T-cell (primary cell): ENCODE results near the gene TMEM245. TPM values are rescaled to one million over a fixed set of nuclear protein-coding genes. Genes with fewer than 3 reads are reported as not detected.

Source experiments
- ATAC-seq, 4 experiments: fragments of 200-7000 bp in 3 of 4; fragments of 150-1000 bp in 1 of 4; cut with Tn5 transposase; replicated peaks in 1 of 4; 1 replicate in 3 of 4; 2 replicates in 1 of 4; pipeline ENCODE4 v1.10.0; 2021; ENCODE audit warnings: moderate library complexity in 3 of 4, mild to moderate bottlenecking in 2 of 4, moderate number of reproducible peaks in 1 of 4
- CTCF ChIA-PET, 2 donors: fragments of 300-600 bp; sonication (Branson Sonifier 250); formaldehyde crosslinking; loops; one replicate each; lab custom pipeline; 2022; ENCODE audit warnings: antibody characterized with exemption in 2 of 2; lab: Charles Lee
- POLR2A ChIA-PET, 2 donors: fragments of 300-600 bp; sonication (Branson Sonifier 250); formaldehyde crosslinking; loops; one replicate each; lab custom pipeline; 2022; ENCODE audit warnings: antibody characterized with exemption in 2 of 2; lab: Charles Lee
- DNase-seq, 35 experiments: peaks; one replicate each; pipeline versions ENCODE4 v3.0.0 to v3.0.0-alpha.2; 2013 to 2023
- H3K27ac ChIP-seq: one replicate; pipeline ENCODE4 v1.5.1; 2013; ENCODE audit warnings: low read length
- H3K27me3 ChIP-seq, 2 experiments: replicated peaks in 1 of 2; 1 replicate in 1 of 2; 2 replicates in 1 of 2; pipeline versions ENCODE4 v1.6.1 to v1.7.0; 2013; ENCODE audit warnings: low read length in 1 of 2, mixed read lengths in 1 of 2; ENCODE audit not compliant: control insufficient read depth in 2 of 2, insufficient read depth in 2 of 2; ENCODE audit errors: extremely low read depth in 1 of 2
- H3K36me3 ChIP-seq, 2 donors: 1 replicate in 1 of 2; 2 replicates in 1 of 2; pipeline versions ENCODE4 v1.6.1 to v1.7.0; 2013; ENCODE audit warnings: low read length in 1 of 2; ENCODE audit not compliant: control insufficient read depth in 2 of 2, insufficient read depth in 1 of 2; ENCODE audit errors: extremely low read depth in 1 of 2
- H3K4me1 ChIP-seq, 2 experiments: 1 replicate in 1 of 2; 2 replicates in 1 of 2; pipeline versions ENCODE4 v1.6.1 to v1.7.0; 2013; ENCODE audit warnings: low read length in 2 of 2, mixed read lengths in 1 of 2; ENCODE audit not compliant: insufficient read depth in 2 of 2, control insufficient read depth in 1 of 2; ENCODE audit errors: extremely low read depth in 1 of 2
- H3K4me3 ChIP-seq, 2 donors: 1 replicate in 1 of 2; 2 replicates in 1 of 2; pipeline versions ENCODE4 v1.5.1 to v1.7.0; 2013; ENCODE audit warnings: mild to moderate bottlenecking in 2 of 2, low read length in 1 of 2, moderate library complexity in 1 of 2; ENCODE audit not compliant: control insufficient read depth in 1 of 2; ENCODE audit errors: extremely low read depth in 1 of 2
- H3K9me3 ChIP-seq: 2 replicates; pipeline ENCODE4 v1.7.0; 2013
- H3K27ac Mint-ChIP-seq, 2 donors: one replicate each; pipeline ENCODE4 v1.8.0; 2020 to 2021; ENCODE audit warnings: mild to moderate bottlenecking in 2 of 2, mixed read lengths in 2 of 2
- H3K27me3 Mint-ChIP-seq, 2 donors: one replicate each; pipeline ENCODE4 v1.8.0; 2021 to 2022; ENCODE audit warnings: mixed read lengths in 2 of 2
- H3K36me3 Mint-ChIP-seq: one replicate; pipeline ENCODE4 v1.8.0; 2021; ENCODE audit warnings: mixed read lengths
- H3K4me1 Mint-ChIP-seq, 3 donors: one replicate each; pipeline ENCODE4 v1.8.0; 2020 to 2022; ENCODE audit warnings: mixed read lengths in 3 of 3, mild to moderate bottlenecking in 1 of 3
- H3K4me3 Mint-ChIP-seq, 3 donors: one replicate each; pipeline ENCODE4 v1.8.0; 2020 to 2022; ENCODE audit warnings: mild to moderate bottlenecking in 3 of 3, mixed read lengths in 3 of 3, moderate library complexity in 3 of 3
- H3K9me3 Mint-ChIP-seq, 3 donors: one replicate each; pipeline ENCODE4 v1.8.0; 2020 to 2022; ENCODE audit warnings: mixed read lengths in 3 of 3
- WGBS: methylation state at CpG from one replicate; pipeline ENCODE4 v1.1.5; 2013; ENCODE audit warnings: missing lambda C conversion rate; ENCODE audit not compliant: insufficient coverage; 5-methylcytosine and 5-hydroxymethylcytosine counted together
- total RNA-seq, 35 experiments: library from RNA in 6 of 35; stranded (reverse) in 6 of 35; fragments of 120-200 nt in 1 of 35; gene quantifications; one replicate each; pipeline versions ENCODE4 v1.2.1 to v1.2.4 and lab custom pipeline; 2013 to 2026

Gene TMEM245
- total RNA-seq, 5 donors from 2014 or later (not counting 1 experiment from before 2014, with no cell fraction given) = 32.5 to 68.1 (median 52.5) TPM

- Histone ChIP-seq H3K4me3 (no peak overlapping the region), H3K9me3 (no peaks in the 10 kb centered on the region), H3K27ac (no peak overlapping the region), H3K36me3 (peaks cover 5 to 59% of the 10 kb centered on the region in 2 donors), H3K27me3 (no peaks in the 10 kb centered on the region), H3K4me1 (no peaks in the 10 kb centered on the region)
- Mint-ChIP-seq H3K27me3 (no peaks in the 10 kb centered on the region), H3K27ac (no peak overlapping the region), H3K4me3 (no peak overlapping the region), H3K9me3 (no peaks in the 10 kb centered on the region), H3K36me3 (peaks cover 65% of the 10 kb centered on the region), H3K4me1 (peaks cover 15 to 23% (median 20%) of the 10 kb centered on the region in 3 donors)
- ATAC-seq (no peak), DNase-seq (no peak)
- 84% methylated on average over 2 of the region's 7 CpGs for WGBS
- CTCF ChIA-PET = interaction anchor here in 1 of 2 donors (1.7 kb wide), 1 partner anchor 10 kb away, joined by 5 read pairs; no protein-coding TSS in a partner anchor
- POLR2A ChIA-PET = interaction anchor here in 1 of 2 donors (0.6 to 0.8 kb wide), 2 partner anchors 9 to 167 kb away, joined by 3 to 5 read pairs; no protein-coding TSS in a partner anchor
Measured at GRCh38 chr9:109088221-109088620, 31.5 kb downstream of the TMEM245 start.

- H3K36me3 ChIP-seq = peaks cover 5 to 62% of the 10 kb centered on the region in 2 donors
- Mint-ChIP-seq H3K4me3 (no peak overlapping the region), H3K27ac (no peak overlapping the region), H3K9me3 (no peaks in the 10 kb centered on the region), H3K36me3 (peaks cover 65% of the 10 kb centered on the region), H3K27me3 (no peaks in the 10 kb centered on the region), H3K4me1 (peaks cover 16 to 22% (median 19%) of the 10 kb centered on the region in 3 donors)
- no peak for ATAC-seq
- no peak overlapping the region for H3K27ac ChIP-seq
- no CpG with 5 or more reads among the region's 2 CpGs for WGBS
- DNase-seq = no peak
- H3K4me3 ChIP-seq = no peak overlapping the region
- no peaks in the 10 kb centered on the region for H3K4me1 ChIP-seq
- ChIA-PET POLR2A (interaction anchor here in 1 of 2 donors (0.5 to 0.8 kb wide), 3 partner anchors 9 to 166 kb away, joined by 3 to 7 read pairs (median 5); no protein-coding TSS in a partner anchor), CTCF (interaction anchor here in 1 of 2 donors (1.7 kb wide), 1 partner anchor 10 kb away, joined by 5 read pairs; no protein-coding TSS in a partner anchor)
- H3K27me3 ChIP-seq = no peaks in the 10 kb centered on the region
- no peaks in the 10 kb centered on the region for H3K9me3 ChIP-seq
Measured at GRCh38 chr9:109087795-109088194, 32.0 kb downstream of the TMEM245 start.

GRCh38 chr9:109086221-109086620, 33.5 kb downstream of the TMEM245 start:
- peaks cover 13 to 19% (median 13%) of the 10 kb centered on the region in 3 donors for H3K4me1 Mint-ChIP-seq
- H3K36me3 Mint-ChIP-seq = peaks cover 58% of the 10 kb centered on the region
- no peak overlapping the region for H3K27ac Mint-ChIP-seq
- no peak overlapping the region for H3K4me3 Mint-ChIP-seq
- H3K9me3 ChIP-seq = no peaks in the 10 kb centered on the region
- no peaks in the 10 kb centered on the region for H3K27me3 Mint-ChIP-seq
- ChIA-PET POLR2A (no interaction called here), CTCF (no interaction called here)
- H3K36me3 ChIP-seq = peaks cover 3 to 57% of the 10 kb centered on the region in 2 donors
- ATAC-seq (no peak), DNase-seq (no peak)
- H3K9me3 Mint-ChIP-seq = no peaks in the 10 kb centered on the region
- whole genome bisulfite sequencing = 87% methylated on average over 3 of the region's 3 CpGs
- no peaks in the 10 kb centered on the region for H3K27me3 ChIP-seq
- no peaks in the 10 kb centered on the region for H3K4me1 ChIP-seq
- no peak overlapping the region for H3K27ac ChIP-seq
- H3K4me3 ChIP-seq = no peak overlapping the region

GRCh38 chr9:109085510-109085909, 34.2 kb downstream of the TMEM245 start:
- no peak overlapping the region for H3K4me3 Mint-ChIP-seq
- Histone ChIP-seq H3K27me3 (no peaks in the 10 kb centered on the region), H3K27ac (no peak overlapping the region), H3K9me3 (no peaks in the 10 kb centered on the region), H3K4me3 (no peak overlapping the region), H3K36me3 (peaks cover 3 to 51% of the 10 kb centered on the region in 2 donors), H3K4me1 (no peaks in the 10 kb centered on the region)
- CTCF ChIA-PET = no interaction called here
- no peak overlapping the region for H3K27ac Mint-ChIP-seq
- H3K4me1 Mint-ChIP-seq = peaks cover 10 to 16% (median 13%) of the 10 kb centered on the region in 3 donors
- DNase-seq = no peak
- H3K9me3 Mint-ChIP-seq = no peaks in the 10 kb centered on the region
- H3K36me3 Mint-ChIP-seq = peaks cover 56% of the 10 kb centered on the region
- no peak for ATAC-seq
- POLR2A ChIA-PET = no interaction called here
- H3K27me3 Mint-ChIP-seq = no peaks in the 10 kb centered on the region

- Mint-ChIP-seq H3K36me3 (peaks cover 65% of the 10 kb centered on the region), H3K27ac (no peak overlapping the region)
Measured at GRCh38 chr9:109083813-109084405, 35.8 kb downstream of the TMEM245 start.

GRCh38 chr9:109083141-109083540, 36.6 kb downstream of the TMEM245 start:
- Mint-ChIP-seq H3K36me3 (peaks cover 67% of the 10 kb centered on the region), H3K27me3 (no peaks in the 10 kb centered on the region), H3K4me1 (peaks cover 10 to 16% (median 13%) of the 10 kb centered on the region in 3 donors), H3K27ac (no peak overlapping the region), H3K4me3 (no peak overlapping the region), H3K9me3 (no peaks in the 10 kb centered on the region)
- H3K4me1 ChIP-seq = no peaks in the 10 kb centered on the region
- H3K27ac ChIP-seq = no peak overlapping the region
- ChIA-PET CTCF (no interaction called here), POLR2A (no interaction called here)
- no peak for ATAC-seq
- no peaks in the 10 kb centered on the region for H3K27me3 ChIP-seq
- H3K36me3 ChIP-seq = peaks cover 3 to 56% of the 10 kb centered on the region in 2 donors
- H3K9me3 ChIP-seq = no peaks in the 10 kb centered on the region
- no peak overlapping the region for H3K4me3 ChIP-seq
- no peak for DNase-seq
- WGBS = no CpG with 5 or more reads among the region's 7 CpGs

More at GRCh38 chr9:109083813-109084405, 35.8 kb downstream of the TMEM245 start:
- no peaks in the 10 kb centered on the region for H3K9me3 Mint-ChIP-seq
- DNase-seq (no peak), ATAC-seq (no peak)
- no peaks in the 10 kb centered on the region for H3K4me1 ChIP-seq
- no peak overlapping the region for H3K27ac ChIP-seq
- WGBS = no CpG with 5 or more reads among the region's 4 CpGs
- peaks cover 3 to 54% of the 10 kb centered on the region in 2 donors for H3K36me3 ChIP-seq
- H3K4me1 Mint-ChIP-seq = peaks cover 10 to 16% (median 13%) of the 10 kb centered on the region in 3 donors
- no peaks in the 10 kb centered on the region for H3K27me3 Mint-ChIP-seq
- no peak overlapping the region for H3K4me3 ChIP-seq
- ChIA-PET CTCF (no interaction called here), POLR2A (interaction anchor here in 1 of 2 donors (0.6 kb wide), 1 partner anchor 166 kb away, joined by 6 read pairs; no protein-coding TSS in a partner anchor)
- H3K27me3 ChIP-seq = no peaks in the 10 kb centered on the region
- no peaks in the 10 kb centered on the region for H3K9me3 ChIP-seq
- no peak overlapping the region for H3K4me3 Mint-ChIP-seq
